GM13976 (cell line): ENCODE results near the gene SUCNR1.
"Not testable (repeated sequence)": the region's sequence is repeated elsewhere in the genome, so short reads cannot be mapped to it uniquely, and the experiment has no call there.

ENCODE experiments used
- DNase-seq: peaks from one replicate; pipeline ENCODE4 v3.0.0; 2012; ENCODE audit warnings: low spot score
- in situ Hi-C: fragments of 300-500 bp; cut with MboI; formaldehyde crosslinking; loops from one replicate; pipeline ENCODE4 v1.12.0; 2022; ENCODE audit warnings: low sequenced_read_pairs, mixed read lengths, inconsistent platforms; ENCODE audit not compliant: unreplicated experiment
- TF ChIP-seq, protein P1 (sequence below): IDR thresholded peaks from 2 replicates; pipeline ENCODE4 v1.5.1; 2012; ENCODE audit warnings: borderline replicate concordance, mild to moderate bottlenecking; ENCODE audit not compliant: insufficient read depth; ENCODE audit errors: extremely low read depth, missing control alignments, control extremely low read depth

Gene SUCNR1

DNA sequence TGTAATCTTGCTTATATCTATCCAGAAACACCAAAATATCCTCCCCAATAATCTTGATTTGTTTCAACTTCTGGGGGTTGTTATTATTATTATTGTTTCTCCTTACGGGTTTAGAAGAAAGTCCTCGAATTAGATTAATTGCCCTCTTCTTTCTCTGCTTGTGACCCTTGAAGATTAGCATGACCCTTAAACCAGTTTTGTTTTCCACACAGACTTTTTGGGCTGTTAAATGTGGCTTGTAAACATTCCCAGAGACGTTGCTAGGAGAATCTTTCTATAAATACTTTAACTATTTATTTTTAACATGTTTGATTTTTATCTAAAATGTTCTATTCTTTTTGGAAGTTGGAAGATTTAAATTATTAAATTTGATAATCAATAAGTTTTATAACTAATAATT lies 4.3 kb upstream of the SUCNR1 start:
- DNase-seq: no peak
- in situ Hi-C loops: no loop called here
- TF ChIP-seq, protein P1, sequence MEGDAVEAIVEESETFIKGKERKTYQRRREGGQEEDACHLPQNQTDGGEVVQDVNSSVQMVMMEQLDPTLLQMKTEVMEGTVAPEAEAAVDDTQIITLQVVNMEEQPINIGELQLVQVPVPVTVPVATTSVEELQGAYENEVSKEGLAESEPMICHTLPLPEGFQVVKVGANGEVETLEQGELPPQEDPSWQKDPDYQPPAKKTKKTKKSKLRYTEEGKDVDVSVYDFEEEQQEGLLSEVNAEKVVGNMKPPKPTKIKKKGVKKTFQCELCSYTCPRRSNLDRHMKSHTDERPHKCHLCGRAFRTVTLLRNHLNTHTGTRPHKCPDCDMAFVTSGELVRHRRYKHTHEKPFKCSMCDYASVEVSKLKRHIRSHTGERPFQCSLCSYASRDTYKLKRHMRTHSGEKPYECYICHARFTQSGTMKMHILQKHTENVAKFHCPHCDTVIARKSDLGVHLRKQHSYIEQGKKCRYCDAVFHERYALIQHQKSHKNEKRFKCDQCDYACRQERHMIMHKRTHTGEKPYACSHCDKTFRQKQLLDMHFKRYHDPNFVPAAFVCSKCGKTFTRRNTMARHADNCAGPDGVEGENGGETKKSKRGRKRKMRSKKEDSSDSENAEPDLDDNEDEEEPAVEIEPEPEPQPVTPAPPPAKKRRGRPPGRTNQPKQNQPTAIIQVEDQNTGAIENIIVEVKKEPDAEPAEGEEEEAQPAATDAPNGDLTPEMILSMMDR: no peak

DNA sequence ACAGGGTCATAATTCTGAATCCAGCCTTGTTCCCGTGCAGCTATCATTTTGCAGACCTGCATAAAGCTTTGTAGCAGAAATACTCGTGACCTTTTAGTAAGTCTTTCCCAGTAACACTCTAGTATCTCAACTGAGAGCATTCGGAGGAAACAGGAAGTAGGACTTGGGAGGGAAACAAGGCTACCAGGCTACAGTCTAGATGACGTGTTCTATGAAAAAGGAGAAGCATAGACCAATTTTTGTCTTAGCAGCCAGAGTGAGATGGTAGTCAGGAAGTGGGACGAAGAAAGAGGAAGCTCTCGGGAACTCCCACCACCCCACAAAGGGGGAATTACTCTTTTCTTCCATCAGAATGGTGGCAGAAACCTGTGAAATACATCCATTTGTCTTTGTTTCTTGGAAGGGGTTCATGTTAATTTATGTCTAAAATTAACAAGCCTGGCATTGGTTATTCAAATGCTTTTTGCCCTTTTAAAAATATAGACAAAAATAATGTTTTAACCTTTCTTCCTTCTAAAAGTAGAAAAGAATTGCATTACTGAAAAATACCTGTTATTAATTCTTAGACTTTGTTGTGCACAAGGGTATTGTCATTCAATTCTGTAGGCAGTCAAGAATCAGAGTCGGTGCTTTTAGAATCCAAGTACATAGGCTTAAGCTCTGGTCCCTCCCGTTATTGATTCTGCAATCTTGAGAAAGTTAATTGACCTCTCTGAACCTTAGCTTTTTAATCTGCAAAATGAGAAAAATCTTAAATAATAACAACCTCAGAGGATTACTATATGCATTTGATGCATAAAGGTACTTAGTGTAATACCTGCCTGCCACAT lies 1.6 kb upstream of the SUCNR1 start:
- TF ChIP-seq, protein P1: no peak
- peak; percentile 45 for DNase-seq
- in situ Hi-C loops: no loop called here

DNA sequence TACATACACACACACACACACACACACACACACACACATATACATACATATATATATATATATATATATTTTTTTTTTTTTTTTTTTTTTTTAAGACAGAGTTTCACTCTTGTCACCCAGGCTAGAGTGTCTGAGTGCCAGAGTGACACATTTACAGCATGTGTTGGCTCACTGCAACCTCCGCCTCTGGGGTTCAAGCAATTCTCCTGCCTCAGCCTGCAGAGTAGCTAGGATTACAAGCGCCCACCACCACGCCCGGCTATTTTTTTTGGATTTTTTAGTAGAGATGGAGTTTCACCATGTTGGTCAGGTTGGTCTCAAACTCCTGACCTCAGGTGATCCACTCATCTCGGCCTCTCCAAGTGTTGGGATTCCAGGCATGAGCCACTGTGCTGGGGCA lies 636 bp downstream of the SUCNR1 start:
- DNase-seq, in situ Hi-C loops: not testable (repeated sequence)

DNA sequence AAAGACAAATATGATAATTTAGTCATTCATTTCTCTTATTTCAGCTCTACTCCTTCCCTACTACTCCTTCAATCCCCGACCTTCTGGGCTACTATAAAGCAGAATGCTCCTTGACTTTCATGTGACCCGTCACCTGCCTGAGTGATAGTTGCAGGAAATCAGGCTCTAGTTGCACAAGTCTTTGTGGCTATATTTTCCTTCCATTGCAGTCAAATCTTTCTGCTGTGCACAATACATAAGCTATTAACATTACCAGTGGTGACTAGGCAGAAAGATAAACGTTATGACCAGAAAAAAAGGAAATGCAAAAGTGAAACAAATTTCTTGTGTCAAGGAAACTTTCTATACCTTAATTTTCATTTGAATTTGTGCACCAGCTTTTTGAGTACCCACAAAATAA lies 2.3 kb downstream of the SUCNR1 start:
- TF ChIP-seq, protein P1: no peak
- in situ Hi-C loops: no loop called here
- no peak for DNase-seq

DNA sequence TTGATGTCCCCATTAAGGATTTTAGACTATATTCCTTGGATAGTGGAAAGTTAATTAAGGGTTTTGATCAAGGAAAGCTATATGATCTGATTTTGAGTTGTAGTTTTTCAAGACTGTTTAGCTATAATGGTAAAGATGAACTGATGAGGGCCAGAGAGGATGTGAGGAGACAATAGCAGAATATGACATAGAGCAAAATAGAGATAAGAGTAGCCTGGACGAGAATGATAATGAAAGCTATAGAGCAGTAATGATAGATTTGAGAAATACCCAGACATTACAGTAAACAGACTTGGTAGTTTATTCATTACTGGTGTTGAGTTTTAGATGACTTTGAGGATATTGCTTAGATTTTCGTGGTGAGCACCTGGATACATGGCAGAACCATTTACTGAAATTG lies 3.8 kb downstream of the SUCNR1 start:
- in situ Hi-C loops: no loop called here
- TF ChIP-seq, protein P1: no peak
- no peak for DNase-seq

DNA sequence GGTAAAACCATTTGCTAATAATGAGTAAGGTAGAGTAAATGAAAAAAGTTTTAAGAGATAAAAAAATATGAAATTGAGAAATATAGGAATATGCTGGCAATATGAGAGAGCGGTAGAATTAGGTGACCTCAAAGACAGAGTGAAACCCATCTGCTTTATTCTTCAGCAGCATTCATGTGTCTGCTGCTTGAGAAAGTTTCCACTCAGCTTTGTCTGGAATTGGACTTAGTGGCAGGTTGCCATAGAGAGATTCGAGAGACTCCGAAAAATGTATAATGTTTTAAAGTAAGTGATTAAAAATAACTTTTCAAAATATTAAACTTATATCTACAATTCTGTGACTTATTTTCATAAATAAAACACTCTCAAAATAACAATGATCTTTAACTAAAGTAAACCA lies 5.0 kb downstream of the SUCNR1 start:
- TF ChIP-seq, protein P1: no peak
- no peak for DNase-seq
- in situ Hi-C loops: no loop called here

DNA sequence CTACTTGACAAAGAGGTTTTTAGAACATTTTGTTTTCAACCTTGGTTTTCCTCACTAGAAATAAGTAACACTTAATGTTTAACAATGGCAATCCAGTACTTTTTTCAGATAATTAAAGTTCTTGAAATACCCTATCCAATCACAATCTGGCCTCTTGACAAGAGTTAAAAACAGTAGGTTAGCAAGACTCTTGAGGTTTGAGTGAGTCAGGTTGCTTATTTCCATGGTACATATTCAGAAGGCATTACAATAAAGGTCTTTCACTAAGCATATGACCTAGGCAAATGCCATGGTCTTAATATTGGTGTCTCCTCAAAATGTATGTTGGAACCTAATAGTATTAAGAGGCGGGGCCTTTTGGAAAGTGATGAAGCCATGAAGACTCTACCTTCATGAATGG lies 5.6 kb downstream of the SUCNR1 start:
- TF ChIP-seq, protein P1: no peak
- in situ Hi-C loops: no loop called here
- no peak for DNase-seq
